HG03103 (cell line): ENCODE measurements around the gene HDAC9.

Experiments
- ATAC-seq: cut with Tn5 transposase; IDR thresholded peaks from one replicate; pipeline ENCODE4 v1.9.1; 2021; ENCODE audit warnings: low read depth; ENCODE audit not compliant: unreplicated experiment

HDAC9 gene

GRCh38 chr7:18491871-18492270 lies 3.7 kb upstream of the HDAC9 start:
- no peak for ATAC-seq

- no peak for ATAC-seq
These were observed 1.1 kb upstream of the HDAC9 start for GRCh38 chr7:18494406-18494805.

GRCh38 chr7:18494821-18495408 lies 634 bp upstream of the HDAC9 start:
- ATAC-seq, result peak; percentile 35

GRCh38 chr7:18496341-18496700 lies 772 bp downstream of the HDAC9 start:
- ATAC-seq, result no peak

GRCh38 chr7:18497082-18497481 lies 1.5 kb downstream of the HDAC9 start:
- no peak for ATAC-seq

GRCh38 chr7:18497800-18498199 lies 2.3 kb downstream of the HDAC9 start:
- no peak for ATAC-seq

- ATAC-seq, result no peak
These were observed 2.8 kb downstream of the HDAC9 start for GRCh38 chr7:18498341-18498740.

- no peak for ATAC-seq
These were observed 4.0 kb downstream of the HDAC9 start for GRCh38 chr7:18499407-18500177.

GRCh38 chr7:18503126-18503866 lies 7.7 kb downstream of the HDAC9 start:
- no peak for ATAC-seq

- ATAC-seq, result no peak
These were observed 9.4 kb downstream of the HDAC9 start for GRCh38 chr7:18504965-18505364.

- peak; percentile 49 for ATAC-seq
These were observed 10.4 kb downstream of the HDAC9 start for GRCh38 chr7:18505870-18506460.

- peak; percentile 79 for ATAC-seq
These were observed 13.2 kb downstream of the HDAC9 start for GRCh38 chr7:18508443-18509427.

- ATAC-seq, result no peak
These were observed 13.9 kb downstream of the HDAC9 start for GRCh38 chr7:18509481-18509880.

- no peak for ATAC-seq
These were observed 16.0 kb downstream of the HDAC9 start for GRCh38 chr7:18511351-18512140.

- no peak for ATAC-seq
These were observed 17.8 kb downstream of the HDAC9 start for GRCh38 chr7:18513343-18513742.

GRCh38 chr7:18515067-18515466 lies 19.5 kb downstream of the HDAC9 start:
- ATAC-seq, result no peak

- ATAC-seq, result no peak
These were observed 22.1 kb downstream of the HDAC9 start for GRCh38 chr7:18517646-18518045.

- ATAC-seq, result no peak
These were observed 23.0 kb downstream of the HDAC9 start for GRCh38 chr7:18518555-18518954.

GRCh38 chr7:18520450-18521235 lies 25.1 kb downstream of the HDAC9 start:
- peak; percentile 72 for ATAC-seq
